GM19328 (cell line): ENCODE measurements around the gene KRT12.

Experiments used
- ATAC-seq: cut with Tn5 transposase; IDR thresholded peaks from one replicate; pipeline ENCODE4 v1.9.1; 2021; ENCODE audit warnings: mild to moderate bottlenecking, moderate library complexity; ENCODE audit not compliant: unreplicated experiment

The KRT12 gene

DNA sequence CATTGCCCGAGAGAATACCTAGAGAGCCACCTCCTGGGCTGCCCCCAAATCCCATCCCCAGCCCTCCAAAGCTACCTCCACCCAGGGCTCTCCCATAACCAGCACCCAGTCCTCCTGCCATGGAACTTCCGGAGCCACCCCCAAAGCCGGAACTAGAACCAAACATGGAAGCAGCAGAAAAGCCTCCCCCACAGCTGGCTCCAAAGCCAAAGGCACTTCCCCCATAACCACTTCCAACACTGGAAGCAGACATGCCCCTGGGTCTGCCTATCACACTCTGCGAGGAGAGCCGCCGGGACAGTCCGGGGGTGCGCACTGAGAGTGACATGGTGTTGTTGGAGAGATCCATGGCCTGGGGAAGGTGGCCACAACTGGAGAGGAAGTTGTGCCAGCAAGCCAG is at the start of gene KRT12:
KRT12 (minus strand) TSS at position 386 of the 400 bp plus-strand sequence; CDS start at position 349, 37 bp downstream.
- ATAC-seq: no peak

DNA sequence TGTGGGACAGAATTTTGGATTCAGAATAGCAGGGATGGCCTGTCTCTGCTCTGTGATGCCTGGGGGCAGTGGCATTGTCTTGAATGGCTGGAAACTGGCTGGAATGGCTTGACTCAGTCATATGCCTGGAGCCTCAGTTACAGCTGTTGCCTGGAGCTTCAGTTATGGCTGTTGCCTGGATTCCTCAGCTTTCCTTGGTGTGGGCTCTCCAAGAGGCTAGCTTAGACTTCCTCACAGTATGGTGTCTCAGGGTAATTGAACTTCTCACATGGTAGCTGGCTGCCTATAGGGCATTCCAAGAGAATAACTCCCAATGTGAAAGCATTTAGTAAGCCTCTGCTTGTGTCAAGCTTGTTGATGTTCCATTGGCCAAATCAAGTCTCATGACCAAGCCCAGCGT is 49.3 kb upstream of the KRT12 start:
- no peak for ATAC-seq

DNA sequence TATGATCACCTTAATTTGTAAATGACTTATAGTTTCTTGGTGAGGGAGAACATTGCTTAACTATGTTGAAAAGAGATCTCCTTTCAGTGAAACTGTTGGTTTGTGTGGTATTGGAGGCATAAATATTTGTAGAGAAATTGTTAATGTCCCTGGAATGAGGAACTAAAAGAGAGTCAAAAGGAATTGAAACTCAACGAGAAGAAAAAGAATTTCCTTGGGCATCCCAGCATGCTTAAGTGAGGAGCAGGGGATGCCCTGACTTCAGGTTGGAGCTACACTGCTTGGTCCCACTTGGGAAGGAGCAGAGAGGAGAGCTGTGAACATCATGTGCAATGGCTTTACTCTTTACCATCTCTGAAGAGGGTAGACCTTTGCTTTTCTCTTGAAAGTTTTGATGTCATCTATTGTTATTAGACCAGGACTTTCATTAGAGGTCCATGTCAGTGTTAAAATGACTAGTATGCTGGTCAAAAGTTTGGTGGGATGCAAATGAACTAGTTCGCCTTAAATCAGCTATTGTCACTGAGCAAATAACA is 48.8 kb upstream of the KRT12 start:
- no peak for ATAC-seq

DNA sequence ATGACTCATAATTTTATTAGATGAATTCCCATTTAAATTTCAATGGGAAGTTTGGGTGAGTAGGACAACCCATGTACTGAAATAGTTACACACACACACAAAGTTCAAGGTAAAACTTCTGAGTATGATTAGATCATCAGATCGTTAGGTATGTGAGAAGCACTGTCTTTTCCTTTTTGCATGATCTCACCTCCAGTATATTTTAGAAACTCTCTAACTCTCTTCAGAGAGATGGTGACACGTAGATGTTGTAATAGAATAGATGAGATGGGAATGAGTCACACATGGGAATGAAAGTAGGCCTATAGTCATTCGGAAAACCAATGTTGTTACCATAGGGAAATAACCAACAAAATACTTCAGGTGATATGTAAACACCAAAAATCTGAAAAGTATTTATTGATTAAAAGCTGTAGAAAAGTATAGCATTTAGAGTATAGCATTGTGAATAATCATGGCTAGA is 48.2 kb upstream of the KRT12 start:
- no peak for ATAC-seq

DNA sequence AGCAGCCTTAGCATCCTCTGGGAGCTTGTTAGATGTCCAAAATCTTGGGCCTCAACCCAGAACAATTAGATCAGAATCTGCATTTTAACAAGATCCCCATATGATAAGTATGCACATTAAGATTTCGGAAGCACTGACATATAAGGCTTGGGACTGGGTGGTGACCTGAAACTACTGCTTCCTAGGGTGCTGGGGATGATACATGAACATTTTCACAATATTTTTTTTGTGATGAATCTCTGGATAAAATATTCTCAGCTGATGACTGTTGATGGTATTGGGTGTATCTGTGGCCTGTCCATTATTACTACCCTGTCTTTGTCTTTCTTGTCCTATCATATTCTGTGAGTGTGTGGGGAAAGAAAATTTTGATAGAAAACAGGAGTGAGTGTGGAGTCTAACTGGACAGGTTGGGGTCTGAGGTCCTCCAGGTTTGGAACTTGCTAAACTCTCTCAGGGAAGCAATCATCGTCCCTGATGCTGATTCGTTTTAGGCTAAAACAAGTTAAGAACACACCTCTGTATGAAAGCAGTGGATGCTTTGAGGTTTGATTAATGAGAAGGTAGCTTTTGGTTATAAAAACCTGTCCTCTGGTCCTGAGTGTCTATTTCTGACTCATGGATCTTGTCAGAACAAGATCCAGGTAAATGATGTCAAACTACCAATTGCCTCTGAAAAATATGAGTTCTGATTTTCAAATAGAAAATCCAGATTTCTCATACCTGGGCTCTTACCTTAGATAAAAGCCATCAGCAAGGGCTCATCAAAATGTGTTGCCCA is 47.2 kb upstream of the KRT12 start:
- no peak for ATAC-seq

DNA sequence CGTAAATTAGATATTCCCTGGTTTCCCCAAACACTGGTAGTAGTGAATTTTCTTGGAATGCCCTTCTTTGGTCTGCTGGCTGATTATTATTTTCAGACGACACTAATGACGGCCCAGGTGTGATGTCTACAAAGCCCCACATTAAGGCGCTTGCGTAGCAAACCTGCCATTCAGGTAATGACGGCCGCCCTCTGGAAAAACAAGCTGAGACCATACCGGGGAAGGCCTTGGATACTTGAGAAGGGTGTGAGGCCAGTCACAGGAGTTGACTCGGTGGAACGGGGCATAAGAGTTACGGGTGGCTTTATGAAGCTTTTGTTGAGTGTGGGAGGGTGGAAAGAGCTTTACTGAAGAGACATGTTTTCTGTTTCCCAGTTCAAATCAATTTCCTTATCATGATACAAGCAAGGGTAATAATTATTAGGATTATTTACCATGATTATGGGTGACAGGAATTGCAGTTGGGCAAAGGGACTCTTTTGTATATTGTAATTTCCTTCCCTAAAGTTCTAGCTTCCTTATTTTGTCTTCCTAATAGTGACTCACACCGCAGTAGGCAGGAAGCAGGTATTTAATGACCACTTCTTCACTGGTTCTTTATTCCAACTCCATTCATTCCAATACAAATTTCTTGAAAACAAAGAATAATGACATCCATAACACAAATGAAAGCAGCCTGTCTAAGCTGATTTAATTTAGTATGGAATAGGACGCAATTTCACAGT is 45.6 kb upstream of the KRT12 start:
- no peak for ATAC-seq

DNA sequence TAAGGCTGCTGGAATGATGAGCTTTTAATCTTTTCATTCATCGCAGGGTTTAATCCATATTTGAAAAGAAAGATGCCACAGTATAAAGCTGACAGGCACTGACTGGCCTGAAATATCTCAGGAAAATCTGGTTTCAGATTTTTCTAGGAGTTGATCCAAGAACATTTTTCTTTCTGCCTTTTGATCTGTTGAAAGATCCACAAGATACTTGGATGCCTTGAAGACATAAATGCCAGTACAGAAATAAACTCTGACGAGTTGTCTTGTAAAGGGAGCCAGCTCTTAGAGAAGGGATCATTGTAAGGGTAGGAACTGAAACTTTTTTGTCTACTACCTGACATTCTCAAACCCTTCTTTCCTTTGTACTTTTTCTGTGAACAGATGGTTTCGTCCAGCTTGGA is 43.4 kb upstream of the KRT12 start:
- no peak for ATAC-seq

DNA sequence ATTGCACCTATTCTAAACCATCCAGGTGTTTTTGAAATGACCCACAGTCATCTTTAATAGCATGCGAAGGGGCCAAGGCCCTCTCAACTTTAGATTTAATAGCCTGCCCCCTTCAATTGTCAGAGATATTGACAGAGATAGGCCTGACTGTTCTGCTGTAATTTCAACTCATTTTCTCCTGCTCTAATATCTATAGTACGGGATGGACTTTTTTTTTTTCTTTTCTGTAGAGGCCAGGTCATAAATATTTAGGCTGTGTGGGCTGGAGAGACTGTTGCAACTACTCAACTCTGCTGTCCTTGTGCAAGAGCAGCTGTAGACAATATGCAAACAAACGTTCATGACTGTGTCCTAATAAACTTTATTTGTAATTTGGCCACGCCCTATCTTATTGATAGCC is 42.7 kb upstream of the KRT12 start:
- no peak for ATAC-seq

DNA sequence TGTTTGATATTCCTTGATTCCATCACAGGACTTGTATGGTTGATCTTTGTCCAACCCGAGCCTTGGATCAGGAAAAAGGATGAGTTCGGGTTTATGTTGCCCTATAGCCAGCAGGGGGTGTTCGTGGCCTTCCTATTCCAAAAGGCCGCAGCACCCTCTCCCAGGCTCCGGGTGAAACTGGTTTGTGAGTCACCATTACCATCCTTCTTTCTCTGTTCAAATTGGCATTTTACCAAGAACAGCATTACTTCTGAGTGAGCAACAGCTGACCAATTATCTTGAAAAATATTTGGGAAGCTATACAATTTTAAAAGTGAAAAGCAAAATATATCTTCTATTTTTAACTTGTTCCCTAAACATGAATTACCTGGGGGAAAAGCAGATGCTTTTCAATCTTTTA is 42.3 kb upstream of the KRT12 start:
- ATAC-seq: no peak

DNA sequence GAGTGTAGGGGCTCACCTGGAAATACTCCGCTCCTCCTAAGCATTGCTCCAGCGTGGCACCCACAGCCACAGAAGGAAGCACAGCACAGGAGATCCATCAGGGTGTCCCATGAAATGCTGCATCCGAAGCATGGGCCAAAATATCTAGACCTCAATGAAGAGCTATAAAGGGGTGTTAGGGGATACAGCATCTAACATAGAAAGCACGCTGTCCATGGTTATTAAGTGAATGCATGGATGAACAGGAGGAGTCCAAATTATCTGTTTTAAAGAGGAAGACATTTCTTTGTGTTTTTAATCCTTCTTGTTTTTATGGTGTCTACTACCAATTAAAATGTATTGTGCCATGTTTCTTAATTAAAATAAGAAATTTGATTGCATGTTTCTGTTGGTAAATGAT is 39.6 kb upstream of the KRT12 start:
- ATAC-seq: no peak

DNA sequence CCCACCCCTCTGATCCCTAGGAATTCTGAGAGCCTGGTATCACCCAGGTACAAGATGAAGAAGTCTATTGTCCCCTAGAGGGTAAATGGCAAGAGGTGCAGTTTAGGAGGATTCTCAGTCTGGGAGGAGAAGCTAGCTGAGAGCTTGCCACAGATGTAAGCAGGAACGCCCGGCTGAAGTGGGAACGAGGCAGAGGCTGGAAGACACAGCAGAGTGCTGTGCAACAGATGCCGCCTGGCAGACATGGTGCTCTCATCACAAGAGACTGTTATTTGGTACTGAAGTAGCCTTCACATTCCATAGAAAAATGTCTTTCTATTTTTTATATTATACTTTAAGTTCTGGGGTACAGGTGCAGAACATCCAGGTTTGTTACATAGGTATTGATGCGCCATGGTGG is 38.3 kb upstream of the KRT12 start:
- ATAC-seq: no peak

DNA sequence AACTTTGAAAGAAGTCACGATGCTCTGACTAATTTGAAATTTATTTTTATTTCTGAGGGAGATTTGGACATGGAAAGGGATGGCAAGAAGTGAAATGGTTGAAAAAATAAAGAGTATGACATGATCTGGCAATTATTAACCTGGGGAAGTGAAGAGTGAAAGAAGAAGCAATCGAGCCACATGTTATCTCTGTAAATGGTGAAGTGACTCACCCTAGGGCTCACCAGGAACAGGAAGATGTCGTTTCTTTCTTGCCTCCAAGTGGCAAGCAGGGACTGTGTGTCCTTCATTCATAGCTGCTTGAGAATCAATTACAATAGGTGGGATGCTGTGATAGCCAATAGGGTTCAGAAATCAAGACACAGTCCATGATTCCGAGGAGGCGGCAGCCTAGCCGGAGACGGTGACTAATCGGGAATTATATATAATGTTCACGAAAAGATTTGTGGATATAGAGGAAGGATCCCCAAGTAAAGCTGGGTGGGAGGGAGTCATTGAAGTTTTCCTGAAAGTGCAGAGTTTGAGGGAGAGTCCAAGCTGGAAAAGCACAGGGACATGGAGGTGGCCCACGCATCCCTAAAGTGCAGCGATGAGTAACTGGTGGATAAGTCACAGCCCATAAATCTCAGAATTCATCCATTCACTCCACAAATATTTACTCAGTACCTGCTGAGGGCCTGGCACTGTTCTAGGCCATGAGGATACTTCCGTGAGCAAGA is 36.3 kb upstream of the KRT12 start:
- no peak for ATAC-seq

DNA sequence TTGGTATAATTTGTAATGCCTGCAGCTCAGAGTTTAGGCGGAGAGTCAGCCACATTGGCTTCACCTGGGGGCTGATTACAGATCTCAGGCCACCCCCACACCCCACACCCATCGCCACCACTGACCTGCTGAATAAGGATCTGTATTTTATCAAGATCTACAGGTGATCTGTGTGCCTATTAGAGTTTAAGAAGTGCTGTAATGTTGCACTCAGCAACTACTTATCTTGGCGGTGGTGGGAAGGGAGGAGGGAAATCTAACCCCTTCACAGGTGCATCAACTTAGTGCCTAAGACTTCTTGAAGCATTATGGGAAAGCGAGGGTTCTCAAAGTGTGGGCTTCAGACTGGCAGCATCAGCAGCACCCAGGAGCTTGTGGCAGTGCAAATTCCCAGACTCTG is 35.5 kb upstream of the KRT12 start:
- ATAC-seq: no peak

DNA sequence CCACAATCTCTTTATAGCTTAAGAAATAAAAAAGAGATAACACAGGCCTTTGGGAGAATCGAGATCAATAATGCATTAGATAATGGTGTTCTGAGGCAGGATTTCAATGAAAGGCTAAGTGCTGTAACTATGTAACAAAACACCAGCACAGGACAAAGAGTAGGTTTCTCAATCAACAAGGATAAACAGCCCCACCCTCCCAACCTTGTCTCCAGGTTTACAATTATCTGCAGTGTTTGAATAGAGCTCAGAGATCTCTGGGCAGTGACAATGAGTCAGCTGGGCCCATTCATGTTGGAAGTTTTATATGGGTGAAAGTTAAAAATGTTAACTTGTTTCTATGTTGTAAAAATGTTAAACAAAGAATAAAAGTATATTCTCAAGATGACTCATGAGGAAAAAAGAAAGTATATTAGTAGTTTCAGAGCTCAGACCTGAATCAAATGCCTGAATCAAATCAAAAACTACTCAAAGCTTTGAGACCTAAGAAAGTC is 35.0 kb upstream of the KRT12 start:
- ATAC-seq: no peak

DNA sequence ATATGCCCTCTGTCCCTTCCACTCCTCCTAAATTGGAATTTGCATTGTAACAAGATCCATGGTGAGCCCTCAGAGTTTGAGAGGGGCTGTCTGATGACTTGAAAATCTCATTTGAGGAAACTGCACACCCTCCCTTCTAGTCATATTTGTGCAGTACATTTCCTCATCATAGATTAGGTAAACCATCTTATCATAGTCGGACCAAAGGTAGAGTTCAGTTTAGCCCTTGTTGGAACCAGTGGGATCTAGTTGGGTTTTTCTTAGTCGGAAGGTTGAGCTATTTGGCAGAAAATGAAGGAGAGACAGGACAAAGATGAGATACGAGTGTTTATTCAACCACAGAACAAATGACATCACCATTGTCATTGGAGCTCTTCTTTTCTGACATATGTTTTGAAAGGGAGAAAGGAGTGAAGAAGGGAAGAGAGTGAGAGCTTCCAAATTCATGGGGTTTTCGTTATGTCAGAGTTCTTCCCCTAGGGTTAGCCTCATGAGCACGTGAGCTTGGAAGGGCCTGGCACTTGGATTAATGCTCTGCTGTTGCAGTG is 33.9 kb upstream of the KRT12 start:
- no peak for ATAC-seq

DNA sequence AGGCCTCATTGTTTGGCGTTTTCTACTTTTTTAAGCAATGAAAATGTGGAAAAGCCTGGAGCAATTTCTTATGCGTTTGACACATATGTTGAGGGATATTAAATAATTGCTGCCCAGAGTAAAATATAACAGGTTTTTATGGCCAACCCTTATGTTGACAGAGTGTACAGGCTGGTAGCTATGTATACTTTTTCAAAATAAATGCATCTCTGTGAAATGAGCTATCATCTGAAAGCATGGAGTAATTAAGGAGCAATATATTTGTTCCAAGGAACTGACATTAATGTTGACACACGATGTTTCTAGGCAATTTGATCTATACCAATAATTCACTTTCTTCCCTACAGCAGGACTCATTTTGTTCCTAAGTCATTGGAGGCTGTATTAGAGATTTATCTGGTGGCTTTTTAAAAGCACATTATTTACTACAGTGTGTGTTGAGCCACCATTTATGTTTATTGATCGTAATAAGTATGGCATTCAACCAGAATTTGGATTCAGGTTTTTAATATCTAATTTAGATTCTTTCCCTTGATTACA is 30.0 kb upstream of the KRT12 start:
- no peak for ATAC-seq

DNA sequence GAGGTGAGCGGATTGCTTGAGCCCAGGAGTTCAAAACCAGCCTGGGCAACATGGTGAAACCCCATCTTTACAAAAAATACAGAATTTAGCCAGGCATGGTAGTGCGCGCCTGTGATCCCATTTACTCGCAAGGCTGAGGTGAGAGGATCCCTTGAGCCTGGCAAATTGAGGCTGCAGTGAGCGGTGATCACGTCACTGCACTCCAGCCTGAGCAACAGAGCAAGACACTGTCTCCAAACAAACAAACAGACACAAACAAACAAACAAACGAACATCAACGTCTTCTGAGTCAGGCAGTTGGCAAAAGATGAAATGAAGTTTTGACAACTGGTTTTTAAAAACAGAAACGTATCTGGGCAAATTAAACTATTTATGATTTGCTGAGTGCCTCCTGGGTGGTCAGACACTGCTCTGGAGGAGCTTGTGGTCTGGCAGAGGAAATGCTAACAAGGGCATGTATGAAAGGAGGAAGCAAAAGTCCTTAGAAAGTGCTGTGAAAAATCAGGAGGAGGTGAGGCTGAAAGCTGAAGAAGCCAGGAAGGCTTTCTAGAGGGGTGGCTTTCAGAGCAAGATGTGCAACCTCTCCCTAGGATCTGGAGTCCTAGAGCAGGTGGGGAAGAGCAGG is 28.2 kb upstream of the KRT12 start:
- ATAC-seq: no peak

DNA sequence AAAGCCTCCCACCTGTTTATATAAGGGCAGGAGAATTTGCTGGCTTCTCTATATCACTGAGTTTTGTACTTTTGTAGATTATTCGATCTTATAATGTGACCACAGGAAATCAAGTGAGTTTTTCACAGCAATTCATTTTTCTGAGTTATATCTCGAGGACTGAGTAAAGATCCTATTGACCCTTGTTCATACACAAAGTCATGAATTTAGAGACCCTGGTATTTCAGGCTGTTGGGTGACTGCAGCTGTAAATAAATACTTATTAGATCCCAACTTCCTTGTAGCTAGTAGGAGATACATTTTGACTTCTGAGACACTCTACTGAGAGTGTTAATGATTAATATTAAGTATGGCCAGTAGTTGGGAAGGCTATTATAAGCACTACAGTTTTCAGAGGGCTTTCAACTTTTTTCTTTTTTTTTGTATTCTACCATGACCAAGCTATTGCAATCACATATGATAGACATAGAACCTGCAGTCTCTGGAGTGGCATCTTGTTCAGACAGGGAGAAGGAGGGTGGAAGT is 21.2 kb upstream of the KRT12 start:
- no peak for ATAC-seq

DNA sequence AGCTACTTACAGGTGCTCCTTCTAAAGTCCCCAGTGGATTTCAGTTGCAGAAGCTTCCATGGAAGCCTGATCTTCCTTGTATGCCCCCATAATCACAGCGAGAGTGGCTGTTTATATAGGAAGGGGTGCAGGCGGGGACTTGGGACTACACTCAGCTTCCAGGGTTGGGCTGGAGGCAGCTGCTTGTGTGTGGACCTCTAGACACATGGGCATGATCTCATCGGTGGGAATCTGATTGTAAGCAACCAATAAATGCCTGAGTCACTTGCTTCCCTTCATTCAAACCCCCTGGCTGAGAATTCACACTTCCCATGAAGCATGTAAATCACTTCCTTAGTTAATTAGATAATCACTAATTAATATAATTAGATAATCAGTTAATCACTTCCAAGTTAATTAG is 19.1 kb upstream of the KRT12 start:
- no peak for ATAC-seq
